HepG2 (cell line): ENCODE measurements around the gene CCDC88A.

Experiments
- CEBPB ChIP-seq: IDR thresholded peaks from 2 replicates; pipeline ENCODE4 v1.6.1; 2011; ENCODE audit warnings: low read depth, low read length, improper control_type of control experiment, borderline replicate concordance
- HDAC2 ChIP-seq: sonication (generic); formaldehyde crosslinking; IDR thresholded peaks from 2 replicates; pipeline ENCODE4 v1.4.0; 2020; ENCODE audit warnings: missing genetic modification reagents
- HDAC6 ChIP-seq: fragments of 200-600 bp; sonication (generic); IDR thresholded peaks from 2 replicates; pipeline ENCODE4 v1.7.0; 2017; ENCODE audit warnings: mild to moderate bottlenecking, antibody characterized with exemption, low read length, low read depth
- HMG20A ChIP-seq: IDR thresholded peaks from 2 replicates; pipeline ENCODE4 v1.6.1; 2016; ENCODE audit warnings: borderline replicate concordance
- MNT ChIP-seq: fragments of 450-650 bp; IDR thresholded peaks from 2 replicates; pipeline ENCODE4 v1.6.1; 2016
- MXD3 ChIP-seq: IDR thresholded peaks from 2 replicates; pipeline ENCODE4 v1.6.1; 2016; ENCODE audit warnings: mild to moderate bottlenecking, missing biosample characterization, missing genetic modification reagents
- PCBP1 ChIP-seq: fragments of 200-400 bp; formaldehyde crosslinking; IDR thresholded peaks from 2 replicates; pipeline ENCODE4 v1.6.1; 2017; ENCODE audit warnings: mild to moderate bottlenecking, low read depth, low read length, borderline replicate concordance
- PCBP2 ChIP-seq: fragments of 200-400 bp; formaldehyde crosslinking; optimal IDR thresholded peaks from 2 replicates; pipeline ENCODE3; 2018; ENCODE audit warnings: low read length, low read depth; ENCODE audit not compliant: poor library complexity, severe bottlenecking
- POLR2A ChIP-seq, 2 experiments: IDR thresholded peaks; 2 replicates each; pipeline ENCODE4 v1.6.1; 2011; ENCODE audit warnings: low read depth in 2 of 2, low read length in 2 of 2, mild to moderate bottlenecking in 1 of 2, moderate library complexity in 1 of 2; ENCODE audit not compliant: insufficient read depth in 1 of 2
- ZBTB44 ChIP-seq: sonication (generic); formaldehyde crosslinking; IDR thresholded peaks from 2 replicates; pipeline ENCODE4 v1.4.0; 2020; ENCODE audit warnings: missing genetic modification reagents
- ZNF354B ChIP-seq: sonication (generic); formaldehyde crosslinking; IDR thresholded peaks from 2 replicates; pipeline ENCODE4 v1.8.0; 2022; ENCODE audit warnings: mild to moderate bottlenecking, missing genetic modification reagents

- TF ChIP-seq ZNF354B (CRISPR knock-in tag) (no peak), PCBP1 (no peak), PCBP2 (no peak), MXD3 (CRISPR knock-in tag) (no peak), HDAC2 (no peak), HDAC6 (no peak), HMG20A (CRISPR knock-in tag) (no peak), ZBTB44 (CRISPR knock-in tag) (no peak), CEBPB (no peak), MNT (no peak), POLR2A (IDR thresholded peaks at IDR 0.05; ENCODE audit: insufficient read depth in 1 of 2, low read depth in 2 of 2, low read length in 2 of 2) (no peak)
These were observed 12.4 kb upstream of the CCDC88A start for GRCh38 chr2:55431982-55432627.
